NCI-H1417 (cell line): ENCODE measurements around the gene TICAM1.
"Not testable (repeated sequence)": the region's sequence is repeated elsewhere in the genome, so short reads cannot be mapped to it uniquely, and the experiment has no call there.

ENCODE experiments used
- DNase-seq, 3 experiments: peaks; one replicate each; lab custom pipeline; 2025; lab: John Stamatoyannopoulos, UW

The TICAM1 gene

GRCh38 chr19:4831304-4831978 is at the start of gene TICAM1:
TSS of gene TICAM1 (minus strand) at chr19:4831712. CDS start at chr19:4818377, 13,335 bp downstream.
- peak in 2 of 3 experiments; percentile 20 to 28 for DNase-seq

- no peak for DNase-seq
Measured at GRCh38 chr19:4879041-4879440, 47.5 kb upstream of the TICAM1 start.

GRCh38 chr19:4878491-4878968 is 47.0 kb upstream of the TICAM1 start:
- DNase-seq = no peak

GRCh38 chr19:4877753-4878490 is 46.4 kb upstream of the TICAM1 start:
- DNase-seq = no peak

GRCh38 chr19:4873930-4874329 is 42.4 kb upstream of the TICAM1 start:
- DNase-seq = no peak

GRCh38 chr19:4871711-4872110 is 40.2 kb upstream of the TICAM1 start:
- DNase-seq = no peak

GRCh38 chr19:4870025-4870700 is 38.7 kb upstream of the TICAM1 start:
- no peak for DNase-seq

- DNase-seq = no peak
Measured at GRCh38 chr19:4868286-4868834, 36.8 kb upstream of the TICAM1 start.

GRCh38 chr19:4867534-4868285 is 36.2 kb upstream of the TICAM1 start, which contains the start of gene PLIN3:
TSS of gene PLIN3 (minus strand) at chr19:4867667. CDS start at chr19:4861394, 6,273 bp downstream.
- DNase-seq = peak in 1 of 3 experiments; percentile 48

- no peak for DNase-seq
Measured at GRCh38 chr19:4866595-4867424, 35.3 kb upstream of the TICAM1 start.

- DNase-seq = peak in 2 of 3 experiments; percentile 79 to 87
Measured at GRCh38 chr19:4861147-4861546, 29.6 kb upstream of the TICAM1 start.

GRCh38 chr19:4859697-4860096 is 28.2 kb upstream of the TICAM1 start:
- no peak for DNase-seq

- not testable (repeated sequence) for DNase-seq
Measured at GRCh38 chr19:4856468-4856867, 25.0 kb upstream of the TICAM1 start.

GRCh38 chr19:4853506-4853905 is 22.0 kb upstream of the TICAM1 start:
- DNase-seq = not testable (repeated sequence)

GRCh38 chr19:4852484-4852883 is 21.0 kb upstream of the TICAM1 start:
- DNase-seq = no peak

- peak; percentile 47 to 76 (median 72) for DNase-seq
Measured at GRCh38 chr19:4851551-4852290, 20.2 kb upstream of the TICAM1 start.

GRCh38 chr19:4849019-4849418 is 17.5 kb upstream of the TICAM1 start:
- DNase-seq = peak in 1 of 3 experiments; percentile 16

- DNase-seq = no peak
Measured at GRCh38 chr19:4847190-4847973, 15.9 kb upstream of the TICAM1 start.

- not testable (repeated sequence) for DNase-seq
Measured at GRCh38 chr19:4845975-4846374, 14.5 kb upstream of the TICAM1 start.
